ENCODE results near the gene SPCS3.

DNA sequence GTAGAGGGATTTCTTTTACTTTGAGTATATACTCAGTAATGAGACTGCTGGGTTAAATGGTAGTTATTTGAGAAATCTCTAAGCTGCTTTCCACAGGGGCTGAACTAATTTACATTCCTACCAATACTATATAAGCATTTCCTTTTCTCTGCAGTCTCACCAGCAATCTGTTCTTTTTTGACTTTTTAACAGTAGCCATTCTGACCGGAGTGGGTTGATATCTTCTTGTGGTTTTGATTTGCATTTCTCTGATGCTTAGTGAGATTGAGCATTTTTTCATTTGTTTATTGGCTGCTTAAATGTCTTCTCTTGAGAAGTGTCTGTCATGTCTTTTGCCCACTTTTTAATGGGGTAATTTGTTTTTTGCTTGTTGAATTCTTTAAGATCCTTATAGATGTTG is 43.3 kb downstream of the SPCS3 start:
- TF ChIP-seq, protein P1, sequence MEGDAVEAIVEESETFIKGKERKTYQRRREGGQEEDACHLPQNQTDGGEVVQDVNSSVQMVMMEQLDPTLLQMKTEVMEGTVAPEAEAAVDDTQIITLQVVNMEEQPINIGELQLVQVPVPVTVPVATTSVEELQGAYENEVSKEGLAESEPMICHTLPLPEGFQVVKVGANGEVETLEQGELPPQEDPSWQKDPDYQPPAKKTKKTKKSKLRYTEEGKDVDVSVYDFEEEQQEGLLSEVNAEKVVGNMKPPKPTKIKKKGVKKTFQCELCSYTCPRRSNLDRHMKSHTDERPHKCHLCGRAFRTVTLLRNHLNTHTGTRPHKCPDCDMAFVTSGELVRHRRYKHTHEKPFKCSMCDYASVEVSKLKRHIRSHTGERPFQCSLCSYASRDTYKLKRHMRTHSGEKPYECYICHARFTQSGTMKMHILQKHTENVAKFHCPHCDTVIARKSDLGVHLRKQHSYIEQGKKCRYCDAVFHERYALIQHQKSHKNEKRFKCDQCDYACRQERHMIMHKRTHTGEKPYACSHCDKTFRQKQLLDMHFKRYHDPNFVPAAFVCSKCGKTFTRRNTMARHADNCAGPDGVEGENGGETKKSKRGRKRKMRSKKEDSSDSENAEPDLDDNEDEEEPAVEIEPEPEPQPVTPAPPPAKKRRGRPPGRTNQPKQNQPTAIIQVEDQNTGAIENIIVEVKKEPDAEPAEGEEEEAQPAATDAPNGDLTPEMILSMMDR (IDR thresholded peaks at IDR 0.05 in 8 of 11, conservative IDR thresholded peaks at IDR 0.05 in 3 of 11): no peak
- TF ChIP-seq POLR2A (IDR thresholded peaks at IDR 0.05) (no peak), POLR2AphosphoS5 (IDR thresholded peaks at IDR 0.05) (no peak)
